GM12878 (cell line): ENCODE data around the gene GDF15.

Experiments used
- ETV6 ChIP-seq, 2 experiments: fragments of 450-650 bp in 1 of 2; IDR thresholded peaks in 1 of 2; conservative IDR thresholded peaks in 1 of 2; 2 replicates each; pipeline ENCODE4 v1.6.1; 2014; ENCODE audit warnings: antibody characterized with exemption in 1 of 2, borderline replicate concordance in 1 of 2, low read depth in 1 of 2, mild to moderate bottlenecking in 1 of 2, moderate library complexity in 1 of 2
- POLR2A ChIP-seq: IDR thresholded peaks from 2 replicates; pipeline ENCODE4 v1.6.1; 2011; ENCODE audit warnings: low read depth, mild to moderate bottlenecking, low read length

DNA sequence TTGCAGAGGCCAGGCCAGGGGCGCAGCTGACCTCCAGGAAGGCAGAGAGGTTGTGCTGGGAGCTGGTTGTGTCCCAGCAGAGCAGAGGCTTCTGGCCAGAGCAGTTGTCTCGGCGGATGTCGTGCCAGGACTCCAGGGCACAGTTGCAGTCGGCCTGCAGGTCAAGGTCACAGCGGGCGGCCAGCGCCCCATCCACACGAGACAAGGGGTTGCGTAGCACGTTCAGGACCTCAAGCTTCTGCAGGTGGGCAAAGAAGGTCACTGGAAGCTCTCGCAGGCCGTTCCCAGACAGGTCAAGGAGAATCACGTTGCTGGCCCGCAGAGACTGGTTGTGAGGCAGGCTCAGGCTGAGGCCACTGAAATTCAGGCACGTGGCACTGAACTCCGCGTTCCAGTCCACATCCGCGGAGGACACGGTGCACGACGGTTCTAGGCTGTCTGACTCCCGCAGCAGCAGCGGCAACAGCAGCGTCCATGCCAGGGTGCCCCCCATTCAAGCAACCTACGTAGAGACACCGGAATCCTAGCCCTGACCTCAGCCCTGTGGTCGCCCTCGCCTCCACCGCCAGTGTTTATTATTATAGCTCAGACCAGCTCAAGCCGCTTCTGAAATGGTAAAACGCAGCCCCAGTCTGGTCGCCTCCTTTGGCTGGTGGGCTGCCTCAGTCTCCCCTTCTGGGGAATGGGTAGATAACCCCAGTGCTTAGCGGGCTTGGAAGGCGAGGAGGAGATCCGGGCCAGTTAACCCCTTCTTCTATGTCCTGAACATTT is 10.7 kb downstream of the GDF15 start:
- no peak for TF ChIP-seq POLR2A
- TF ChIP-seq ETV6 (conservative IDR thresholded peaks at IDR 0.05 in 1 of 2, IDR thresholded peaks at IDR 0.05 in 1 of 2; ENCODE audit: borderline replicate concordance in 1 of 2, low read depth in 1 of 2) = no peak
